ENCODE data around the gene UBQLN3.

The UBQLN3 gene

DNA sequence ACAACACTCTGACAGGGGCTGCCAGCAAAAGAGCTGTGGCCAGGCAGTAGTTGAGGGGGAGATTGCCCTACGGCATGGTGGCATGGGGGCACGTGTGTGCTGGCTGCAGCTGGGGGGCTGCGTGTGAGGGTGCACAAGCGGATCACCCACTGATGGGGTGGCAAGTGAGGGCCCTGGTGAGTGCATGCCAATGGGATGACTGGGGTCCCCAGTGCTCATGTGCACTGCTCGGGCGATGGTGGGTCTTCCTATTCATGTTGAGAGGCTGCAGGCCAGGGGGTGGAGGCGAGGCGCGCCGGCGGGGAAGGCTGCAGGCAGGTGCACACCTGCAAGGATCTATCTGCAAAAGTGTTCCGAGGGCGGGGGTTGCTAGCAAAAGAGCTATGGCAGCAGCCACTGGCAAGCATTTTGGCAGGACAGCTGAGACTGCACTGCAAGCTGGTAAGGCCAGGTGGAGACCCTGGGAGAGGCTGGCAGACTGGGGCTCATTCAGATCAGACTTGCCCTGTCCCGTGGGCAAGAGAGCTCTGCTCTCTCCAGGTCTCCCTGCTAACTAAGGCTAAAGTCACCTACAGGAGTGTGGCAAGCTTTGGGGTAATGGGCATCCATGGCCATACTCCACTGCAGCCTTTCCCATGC is 48.7 kb downstream of the UBQLN3 start:
- Histone ChIP-seq H3K27ac (ENCODE audit: extremely low read depth, low read depth, low read length) (no peak overlapping the region), H3K36me3 (ENCODE audit: control insufficient read depth in 2 of 2, insufficient read depth in 1 of 2, low read length in 2 of 2) (no peaks in the 10 kb centered on the region), H3K4me1 (ENCODE audit: control insufficient read depth, insufficient read depth, low read length) (no peaks in the 10 kb centered on the region), H3K9me3 (ENCODE audit: control insufficient read depth, insufficient read depth, low read depth, low read length) (no peaks in the 10 kb centered on the region), H3K4me3 (ENCODE audit: low read depth, low read length) (no peak overlapping the region)
- ChIA-PET POLR2A (no interaction called here), CTCF (no interaction called here)
- TF ChIP-seq IKZF3 (tag by site-specific recombination; IDR thresholded peaks at IDR 0.05), result no peak
- no peak for TF ChIP-seq ZNF311 (tag by site-specific recombination; IDR thresholded peaks at IDR 0.05; ENCODE audit: borderline replicate concordance)
- no peak for TF ChIP-seq YY2 (tag by site-specific recombination; IDR thresholded peaks at IDR 0.05)
- TF ChIP-seq, protein P1, sequence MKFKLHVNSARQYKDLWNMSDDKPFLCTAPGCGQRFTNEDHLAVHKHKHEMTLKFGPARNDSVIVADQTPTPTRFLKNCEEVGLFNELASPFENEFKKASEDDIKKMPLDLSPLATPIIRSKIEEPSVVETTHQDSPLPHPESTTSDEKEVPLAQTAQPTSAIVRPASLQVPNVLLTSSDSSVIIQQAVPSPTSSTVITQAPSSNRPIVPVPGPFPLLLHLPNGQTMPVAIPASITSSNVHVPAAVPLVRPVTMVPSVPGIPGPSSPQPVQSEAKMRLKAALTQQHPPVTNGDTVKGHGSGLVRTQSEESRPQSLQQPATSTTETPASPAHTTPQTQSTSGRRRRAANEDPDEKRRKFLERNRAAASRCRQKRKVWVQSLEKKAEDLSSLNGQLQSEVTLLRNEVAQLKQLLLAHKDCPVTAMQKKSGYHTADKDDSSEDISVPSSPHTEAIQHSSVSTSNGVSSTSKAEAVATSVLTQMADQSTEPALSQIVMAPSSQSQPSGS (tag by site-specific recombination; IDR thresholded peaks at IDR 0.05; ENCODE audit: low read depth), result no peak
- TF ChIP-seq PRDM1 (tag by site-specific recombination; IDR thresholded peaks at IDR 0.05), result no peak
- TF ChIP-seq ZNF302 (tag by site-specific recombination; IDR thresholded peaks at IDR 0.05; ENCODE audit: low read depth), result no peak
- no peak for TF ChIP-seq SALL2 (tag by site-specific recombination; IDR thresholded peaks at IDR 0.05; ENCODE audit: borderline replicate concordance)
- TF ChIP-seq, protein P2, sequence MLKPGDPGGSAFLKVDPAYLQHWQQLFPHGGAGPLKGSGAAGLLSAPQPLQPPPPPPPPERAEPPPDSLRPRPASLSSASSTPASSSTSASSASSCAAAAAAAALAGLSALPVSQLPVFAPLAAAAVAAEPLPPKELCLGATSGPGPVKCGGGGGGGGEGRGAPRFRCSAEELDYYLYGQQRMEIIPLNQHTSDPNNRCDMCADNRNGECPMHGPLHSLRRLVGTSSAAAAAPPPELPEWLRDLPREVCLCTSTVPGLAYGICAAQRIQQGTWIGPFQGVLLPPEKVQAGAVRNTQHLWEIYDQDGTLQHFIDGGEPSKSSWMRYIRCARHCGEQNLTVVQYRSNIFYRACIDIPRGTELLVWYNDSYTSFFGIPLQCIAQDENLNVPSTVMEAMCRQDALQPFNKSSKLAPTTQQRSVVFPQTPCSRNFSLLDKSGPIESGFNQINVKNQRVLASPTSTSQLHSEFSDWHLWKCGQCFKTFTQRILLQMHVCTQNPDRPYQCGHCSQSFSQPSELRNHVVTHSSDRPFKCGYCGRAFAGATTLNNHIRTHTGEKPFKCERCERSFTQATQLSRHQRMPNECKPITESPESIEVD (tag by site-specific recombination; IDR thresholded peaks at IDR 0.05), result no peak
- TF ChIP-seq, protein P3, sequence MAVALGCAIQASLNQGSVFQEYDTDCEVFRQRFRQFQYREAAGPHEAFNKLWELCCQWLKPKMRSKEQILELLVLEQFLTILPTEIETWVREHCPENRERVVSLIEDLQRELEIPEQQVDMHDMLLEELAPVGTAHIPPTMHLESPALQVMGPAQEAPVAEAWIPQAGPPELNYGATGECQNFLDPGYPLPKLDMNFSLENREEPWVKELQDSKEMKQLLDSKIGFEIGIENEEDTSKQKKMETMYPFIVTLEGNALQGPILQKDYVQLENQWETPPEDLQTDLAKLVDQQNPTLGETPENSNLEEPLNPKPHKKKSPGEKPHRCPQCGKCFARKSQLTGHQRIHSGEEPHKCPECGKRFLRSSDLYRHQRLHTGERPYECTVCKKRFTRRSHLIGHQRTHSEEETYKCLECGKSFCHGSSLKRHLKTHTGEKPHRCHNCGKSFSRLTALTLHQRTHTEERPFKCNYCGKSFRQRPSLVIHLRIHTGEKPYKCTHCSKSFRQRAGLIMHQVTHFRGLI (tag by site-specific recombination; IDR thresholded peaks at IDR 0.05), result no peak
- TF ChIP-seq, protein P4, sequence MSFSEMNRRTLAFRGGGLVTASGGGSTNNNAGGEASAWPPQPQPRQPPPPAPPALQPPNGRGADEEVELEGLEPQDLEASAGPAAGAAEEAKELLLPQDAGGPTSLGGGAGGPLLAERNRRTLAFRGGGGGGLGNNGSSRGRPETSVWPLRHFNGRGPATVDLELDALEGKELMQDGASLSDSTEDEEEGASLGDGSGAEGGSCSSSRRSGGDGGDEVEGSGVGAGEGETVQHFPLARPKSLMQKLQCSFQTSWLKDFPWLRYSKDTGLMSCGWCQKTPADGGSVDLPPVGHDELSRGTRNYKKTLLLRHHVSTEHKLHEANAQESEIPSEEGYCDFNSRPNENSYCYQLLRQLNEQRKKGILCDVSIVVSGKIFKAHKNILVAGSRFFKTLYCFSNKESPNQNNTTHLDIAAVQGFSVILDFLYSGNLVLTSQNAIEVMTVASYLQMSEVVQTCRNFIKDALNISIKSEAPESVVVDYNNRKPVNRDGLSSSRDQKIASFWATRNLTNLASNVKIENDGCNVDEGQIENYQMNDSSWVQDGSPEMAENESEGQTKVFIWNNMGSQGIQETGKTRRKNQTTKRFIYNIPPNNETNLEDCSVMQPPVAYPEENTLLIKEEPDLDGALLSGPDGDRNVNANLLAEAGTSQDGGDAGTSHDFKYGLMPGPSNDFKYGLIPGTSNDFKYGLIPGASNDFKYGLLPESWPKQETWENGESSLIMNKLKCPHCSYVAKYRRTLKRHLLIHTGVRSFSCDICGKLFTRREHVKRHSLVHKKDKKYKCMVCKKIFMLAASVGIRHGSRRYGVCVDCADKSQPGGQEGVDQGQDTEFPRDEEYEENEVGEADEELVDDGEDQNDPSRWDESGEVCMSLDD (tag by site-specific recombination; IDR thresholded peaks at IDR 0.05), result no peak
- no peak for TF ChIP-seq ZNF37A (tag by site-specific recombination; IDR thresholded peaks at IDR 0.05)
- TF ChIP-seq ZNF792 (tag by site-specific recombination; IDR thresholded peaks at IDR 0.05), result no peak
- no peak for TF ChIP-seq ZNF175 (tag by site-specific recombination; IDR thresholded peaks at IDR 0.05)
- TF ChIP-seq KLF16 (tag by site-specific recombination; IDR thresholded peaks at IDR 0.05), result no peak
- TF ChIP-seq ZNF76 (tag by site-specific recombination; IDR thresholded peaks at IDR 0.05; ENCODE audit: borderline replicate concordance, low read depth), result no peak
- no peak for TF ChIP-seq ZIC2 (tag by site-specific recombination; IDR thresholded peaks at IDR 0.05)
- TF ChIP-seq, protein P5, sequence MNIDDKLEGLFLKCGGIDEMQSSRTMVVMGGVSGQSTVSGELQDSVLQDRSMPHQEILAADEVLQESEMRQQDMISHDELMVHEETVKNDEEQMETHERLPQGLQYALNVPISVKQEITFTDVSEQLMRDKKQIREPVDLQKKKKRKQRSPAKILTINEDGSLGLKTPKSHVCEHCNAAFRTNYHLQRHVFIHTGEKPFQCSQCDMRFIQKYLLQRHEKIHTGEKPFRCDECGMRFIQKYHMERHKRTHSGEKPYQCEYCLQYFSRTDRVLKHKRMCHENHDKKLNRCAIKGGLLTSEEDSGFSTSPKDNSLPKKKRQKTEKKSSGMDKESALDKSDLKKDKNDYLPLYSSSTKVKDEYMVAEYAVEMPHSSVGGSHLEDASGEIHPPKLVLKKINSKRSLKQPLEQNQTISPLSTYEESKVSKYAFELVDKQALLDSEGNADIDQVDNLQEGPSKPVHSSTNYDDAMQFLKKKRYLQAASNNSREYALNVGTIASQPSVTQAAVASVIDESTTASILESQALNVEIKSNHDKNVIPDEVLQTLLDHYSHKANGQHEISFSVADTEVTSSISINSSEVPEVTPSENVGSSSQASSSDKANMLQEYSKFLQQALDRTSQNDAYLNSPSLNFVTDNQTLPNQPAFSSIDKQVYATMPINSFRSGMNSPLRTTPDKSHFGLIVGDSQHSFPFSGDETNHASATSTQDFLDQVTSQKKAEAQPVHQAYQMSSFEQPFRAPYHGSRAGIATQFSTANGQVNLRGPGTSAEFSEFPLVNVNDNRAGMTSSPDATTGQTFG (tag by site-specific recombination; IDR thresholded peaks at IDR 0.05; ENCODE audit: borderline replicate concordance), result no peak
- no peak for TF ChIP-seq ZNF600 (tag by site-specific recombination; IDR thresholded peaks at IDR 0.05)
- TF ChIP-seq, protein P6, sequence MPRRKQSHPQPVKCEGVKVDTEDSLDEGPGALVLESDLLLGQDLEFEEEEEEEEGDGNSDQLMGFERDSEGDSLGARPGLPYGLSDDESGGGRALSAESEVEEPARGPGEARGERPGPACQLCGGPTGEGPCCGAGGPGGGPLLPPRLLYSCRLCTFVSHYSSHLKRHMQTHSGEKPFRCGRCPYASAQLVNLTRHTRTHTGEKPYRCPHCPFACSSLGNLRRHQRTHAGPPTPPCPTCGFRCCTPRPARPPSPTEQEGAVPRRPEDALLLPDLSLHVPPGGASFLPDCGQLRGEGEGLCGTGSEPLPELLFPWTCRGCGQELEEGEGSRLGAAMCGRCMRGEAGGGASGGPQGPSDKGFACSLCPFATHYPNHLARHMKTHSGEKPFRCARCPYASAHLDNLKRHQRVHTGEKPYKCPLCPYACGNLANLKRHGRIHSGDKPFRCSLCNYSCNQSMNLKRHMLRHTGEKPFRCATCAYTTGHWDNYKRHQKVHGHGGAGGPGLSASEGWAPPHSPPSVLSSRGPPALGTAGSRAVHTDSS (tag by site-specific recombination; IDR thresholded peaks at IDR 0.05), result no peak
- TF ChIP-seq, protein P7, sequence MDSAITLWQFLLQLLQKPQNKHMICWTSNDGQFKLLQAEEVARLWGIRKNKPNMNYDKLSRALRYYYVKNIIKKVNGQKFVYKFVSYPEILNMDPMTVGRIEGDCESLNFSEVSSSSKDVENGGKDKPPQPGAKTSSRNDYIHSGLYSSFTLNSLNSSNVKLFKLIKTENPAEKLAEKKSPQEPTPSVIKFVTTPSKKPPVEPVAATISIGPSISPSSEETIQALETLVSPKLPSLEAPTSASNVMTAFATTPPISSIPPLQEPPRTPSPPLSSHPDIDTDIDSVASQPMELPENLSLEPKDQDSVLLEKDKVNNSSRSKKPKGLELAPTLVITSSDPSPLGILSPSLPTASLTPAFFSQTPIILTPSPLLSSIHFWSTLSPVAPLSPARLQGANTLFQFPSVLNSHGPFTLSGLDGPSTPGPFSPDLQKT (IDR thresholded peaks at IDR 0.05; ENCODE audit: borderline replicate concordance, low read depth, low read length), result no peak

Data from HEK293 (cell line).